Nephron (organoid): ENCODE results near the gene AQP2.

Experiments used
- H3K27ac Mint-ChIP-seq, 3 experiments: 2 replicates each; pipeline ENCODE4 v1.8.0; 2020; ENCODE audit warnings: mixed read lengths in 3 of 3, mild to moderate bottlenecking in 2 of 3, moderate library complexity in 1 of 3
- H3K27me3 Mint-ChIP-seq: 2 replicates; pipeline ENCODE4 v1.8.0; 2021; ENCODE audit warnings: low read depth, mild to moderate bottlenecking, moderate library complexity, mixed read lengths
- H3K36me3 Mint-ChIP-seq: 2 replicates; pipeline ENCODE4 v1.8.0; 2020; ENCODE audit warnings: low read depth, mixed read lengths
- H3K4me1 Mint-ChIP-seq: 2 replicates; pipeline ENCODE4 v1.8.0; 2020; ENCODE audit warnings: mixed read lengths
- H3K4me3 Mint-ChIP-seq, 3 experiments: 2 replicates each; pipeline ENCODE4 v1.8.0; 2020; ENCODE audit warnings: mild to moderate bottlenecking in 3 of 3, mixed read lengths in 3 of 3, moderate library complexity in 2 of 3
- H3K9me3 Mint-ChIP-seq: 2 replicates; pipeline ENCODE4 v1.8.0; 2020; ENCODE audit warnings: mixed read lengths
- CTCF ChIP-seq, 3 experiments: fragments of 200-600 bp; sonication (generic); IDR thresholded peaks; one replicate each; pipeline ENCODE4 v1.5.0; 2021; ENCODE audit warnings: antibody characterized with exemption in 3 of 3; ENCODE audit not compliant: unreplicated experiment in 3 of 3

Gene AQP2

DNA sequence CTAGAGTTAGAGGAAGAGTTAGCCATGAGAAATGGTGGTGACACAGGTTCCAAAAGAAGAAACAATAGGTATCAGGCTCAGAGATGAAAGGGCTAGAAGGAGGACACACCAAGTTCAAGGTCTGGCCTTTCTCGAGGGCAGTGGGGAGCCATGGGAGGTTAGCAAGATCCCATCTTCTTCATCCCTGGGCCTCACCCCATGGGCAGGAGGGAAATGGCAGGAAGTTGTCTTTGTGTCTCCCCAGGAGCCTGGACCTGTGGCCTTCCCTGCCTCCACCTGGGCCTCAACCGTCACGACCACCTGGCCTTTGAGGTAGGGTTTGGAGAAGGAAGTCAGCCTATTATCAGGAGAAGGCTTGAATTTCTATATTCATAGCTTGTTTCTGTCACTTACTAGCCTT, 5.8 kb upstream of the AQP2 start:
- TF ChIP-seq CTCF (IDR thresholded peaks at IDR 0.05; ENCODE audit: unreplicated experiment in 3 of 3), result no peak
- Mint-ChIP-seq H3K9me3 (no peaks in the 10 kb centered on the region), H3K27me3 (peaks cover 58% of the 10 kb centered on the region), H3K4me3 (no peak overlapping the region), H3K36me3 (no peaks in the 10 kb centered on the region), H3K4me1 (peaks cover 18% of the 10 kb centered on the region), H3K27ac (no peak overlapping the region)

- Mint-ChIP-seq H3K9me3 (no peaks in the 10 kb centered on the region), H3K4me1 (peaks cover 18% of the 10 kb centered on the region), H3K36me3 (no peaks in the 10 kb centered on the region), H3K27ac (no peak overlapping the region), H3K27me3 (peaks cover 58% of the 10 kb centered on the region), H3K4me3 (peak overlapping the region; percentile 69 to 83 (median 80))
- peak; percentile 84 to 94 (median 89) for TF ChIP-seq CTCF (IDR thresholded peaks at IDR 0.05; ENCODE audit: unreplicated experiment in 3 of 3)
Observed at GRCh38 chr12:49945394-49946080, 5.0 kb upstream of the AQP2 start.

- Mint-ChIP-seq H3K27me3 (peaks cover 57% of the 10 kb centered on the region), H3K36me3 (no peaks in the 10 kb centered on the region), H3K4me1 (peaks cover 18% of the 10 kb centered on the region), H3K4me3 (peak overlapping the region in 1 of 3 experiments; percentile 43), H3K27ac (peak overlapping the region; percentile 3 to 19 (median 14)), H3K9me3 (no peaks in the 10 kb centered on the region)
- TF ChIP-seq CTCF (IDR thresholded peaks at IDR 0.05; ENCODE audit: unreplicated experiment in 3 of 3), result no peak
Observed at GRCh38 chr12:49946086-49946485, 4.5 kb upstream of the AQP2 start.

DNA sequence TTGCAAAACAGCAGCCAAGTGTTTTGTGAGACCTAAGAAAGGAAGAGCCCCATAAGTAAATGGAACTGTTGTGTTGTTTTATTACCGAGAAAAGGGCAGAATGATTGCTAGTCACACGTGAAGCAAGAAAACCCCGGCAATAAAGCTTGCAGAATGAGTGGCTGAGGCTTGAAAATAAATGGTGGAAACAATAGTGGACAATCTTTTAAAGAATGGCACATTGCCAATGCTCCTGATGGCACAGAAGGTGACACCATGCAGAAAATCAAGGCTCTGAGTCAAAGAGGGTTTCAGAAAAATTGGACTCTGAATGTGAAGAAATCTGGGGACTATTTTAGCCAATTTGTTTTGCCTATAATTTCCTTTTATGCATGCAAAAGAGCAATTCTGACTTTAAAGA, 4.0 kb upstream of the AQP2 start:
- Mint-ChIP-seq H3K27me3 (peaks cover 58% of the 10 kb centered on the region), H3K9me3 (no peaks in the 10 kb centered on the region), H3K4me3 (no peak overlapping the region), H3K36me3 (no peaks in the 10 kb centered on the region), H3K4me1 (peaks cover 18% of the 10 kb centered on the region), H3K27ac (peak overlapping the region in 2 of 3 experiments; percentile 3 to 19)
- TF ChIP-seq CTCF (IDR thresholded peaks at IDR 0.05; ENCODE audit: unreplicated experiment in 3 of 3), result no peak

- H3K4me1 Mint-ChIP-seq, result peaks cover 18% of the 10 kb centered on the region
- TF ChIP-seq CTCF (IDR thresholded peaks at IDR 0.05; ENCODE audit: unreplicated experiment in 3 of 3), result no peak
- H3K4me3 Mint-ChIP-seq, result no peak overlapping the region
- H3K36me3 Mint-ChIP-seq, result no peaks in the 10 kb centered on the region
- H3K27me3 Mint-ChIP-seq, result peaks cover 55% of the 10 kb centered on the region
- H3K9me3 Mint-ChIP-seq, result no peaks in the 10 kb centered on the region
- H3K27ac Mint-ChIP-seq, result peak overlapping the region in 1 of 3 experiments; percentile 30
Observed at GRCh38 chr12:49947593-49948226, 2.8 kb upstream of the AQP2 start.
